ENCODE measurements around the gene GALNT18.

GALNT18 gene

DNA sequence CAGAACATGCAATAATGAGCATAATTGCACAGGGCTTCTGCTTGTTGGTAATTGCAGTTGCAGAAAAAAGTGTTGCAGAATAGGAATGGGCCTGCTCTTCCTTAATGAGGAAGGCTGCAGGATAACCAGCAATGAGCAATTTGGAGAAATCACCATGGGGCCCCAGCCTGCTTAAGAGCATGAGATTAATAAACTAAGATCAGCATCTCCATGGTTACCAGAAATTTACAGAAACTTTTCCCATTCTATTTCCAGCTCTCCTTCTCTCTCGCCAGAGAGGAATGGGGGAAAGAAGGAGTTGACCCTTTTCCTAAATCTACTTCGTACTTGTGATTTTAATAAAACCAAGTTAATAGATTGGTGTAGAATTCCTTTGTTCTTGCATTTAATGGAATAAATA, 187.8 kb downstream of the GALNT18 start:
- DNase-seq (ENCODE audit: low spot score), result no peak

DNA sequence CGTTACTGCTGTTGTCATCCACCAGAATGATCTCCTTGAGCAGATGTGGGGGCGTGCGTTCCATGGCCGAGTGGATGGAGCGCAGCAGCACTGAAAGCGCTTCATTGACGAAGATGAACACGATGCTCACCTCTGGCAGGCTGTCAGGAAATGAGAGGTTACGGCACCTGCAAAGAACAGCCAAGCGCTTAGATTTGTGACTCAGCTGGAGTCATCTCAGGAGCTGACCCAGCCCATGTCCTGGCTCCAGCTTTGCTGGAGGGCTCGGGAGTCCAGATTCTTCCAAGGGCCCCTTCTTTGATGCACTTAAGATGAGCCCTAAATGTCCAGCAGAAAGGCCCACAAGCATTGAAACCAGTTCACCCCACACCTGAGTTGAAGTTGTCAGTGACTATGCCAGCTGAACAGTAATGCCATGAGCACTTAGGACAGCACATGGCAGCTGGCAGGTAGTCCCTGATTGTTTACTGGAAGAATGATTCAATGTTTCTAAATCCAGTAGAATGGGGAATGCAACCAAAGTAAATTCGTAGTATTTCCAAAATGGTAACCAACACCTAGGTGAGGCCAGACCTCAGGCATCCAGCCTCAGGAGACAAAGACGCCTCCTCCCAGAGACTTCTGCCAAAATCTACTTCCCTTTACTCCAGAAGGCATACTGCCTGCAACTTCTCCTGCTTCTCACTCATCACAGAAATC, 189.0 kb downstream of the GALNT18 start:
- no peak for DNase-seq (ENCODE audit: low spot score)

DNA sequence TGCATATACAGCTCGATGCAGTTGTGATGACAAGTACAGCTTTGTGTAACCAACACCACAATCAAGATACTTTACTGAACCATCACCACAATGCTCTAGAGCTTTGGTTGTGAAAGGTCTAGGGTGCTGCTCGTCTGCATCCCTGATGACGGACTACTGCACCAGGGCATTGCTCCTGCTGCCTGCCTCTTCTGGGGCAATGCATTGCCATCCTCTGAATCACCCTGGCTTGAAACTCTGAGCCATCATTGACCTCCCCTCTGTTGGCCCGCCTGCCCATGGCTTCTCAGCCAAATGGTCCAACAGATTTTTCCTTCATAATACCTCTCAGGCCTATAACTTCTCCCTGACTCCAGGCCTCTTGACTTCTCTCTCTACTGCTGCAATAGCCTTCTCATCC, 191.4 kb downstream of the GALNT18 start:
- no peak for DNase-seq (ENCODE audit: low spot score)

DNA sequence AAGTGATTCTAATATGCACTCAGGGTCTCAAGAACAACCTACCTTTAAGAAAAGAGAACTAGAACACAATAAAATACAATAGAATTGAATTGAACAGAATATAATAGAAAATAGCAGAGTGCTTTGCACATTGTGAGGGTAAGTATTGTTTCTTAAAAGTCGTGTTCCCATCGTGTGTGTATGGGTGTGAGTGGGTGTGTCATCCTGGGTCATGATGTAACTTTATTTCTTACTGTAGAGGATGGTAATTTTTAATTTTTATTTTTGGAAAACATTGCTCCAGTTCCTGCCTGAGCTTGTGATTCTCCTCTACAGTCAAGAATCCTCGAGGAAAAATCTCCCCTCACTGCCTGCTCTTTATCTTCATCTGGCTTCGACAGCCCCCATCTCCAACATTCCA, 193.1 kb downstream of the GALNT18 start:
- DNase-seq (ENCODE audit: low spot score), result no peak

DNA sequence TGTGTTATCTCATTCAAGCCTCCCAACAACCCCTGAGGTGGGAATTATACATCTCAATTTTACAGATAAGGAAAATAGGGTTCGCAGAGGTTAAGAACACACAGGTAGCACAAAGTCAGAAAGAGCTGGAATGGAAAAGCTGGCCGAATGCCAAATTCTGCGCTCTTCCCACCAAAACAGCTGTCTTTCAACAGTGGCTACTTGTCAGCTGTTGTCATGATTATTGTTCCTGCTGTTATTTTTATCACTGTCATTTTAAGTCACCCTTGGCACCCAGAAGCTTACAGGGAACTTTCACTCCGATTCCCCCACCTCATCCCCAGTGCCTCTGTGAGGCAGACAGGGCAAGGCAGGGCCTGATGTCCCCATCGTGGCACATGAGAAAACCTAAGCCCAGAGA, 194.3 kb downstream of the GALNT18 start:
- DNase-seq (ENCODE audit: low spot score), result no peak

DNA sequence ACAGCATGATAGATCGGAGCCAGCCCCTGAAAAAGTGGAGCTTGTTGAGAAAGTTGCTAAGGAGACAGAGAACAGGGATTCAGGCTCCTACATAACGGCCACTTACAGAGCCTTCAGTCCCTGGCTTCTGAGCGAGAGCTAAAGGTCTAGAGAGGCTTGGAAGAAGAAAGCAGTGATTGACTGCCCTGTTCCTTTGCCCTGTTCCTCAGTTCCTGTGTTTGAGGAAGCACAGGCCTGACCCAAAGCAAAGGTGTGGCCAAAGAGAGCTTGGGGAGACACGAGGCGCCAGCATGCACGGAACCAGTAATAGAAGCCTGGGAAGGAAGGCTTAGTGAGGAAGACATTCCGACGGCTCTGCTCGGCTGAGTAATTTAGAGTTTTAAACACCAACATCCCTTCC, 194.7 kb downstream of the GALNT18 start:
- no peak for DNase-seq (ENCODE audit: low spot score)

DNA sequence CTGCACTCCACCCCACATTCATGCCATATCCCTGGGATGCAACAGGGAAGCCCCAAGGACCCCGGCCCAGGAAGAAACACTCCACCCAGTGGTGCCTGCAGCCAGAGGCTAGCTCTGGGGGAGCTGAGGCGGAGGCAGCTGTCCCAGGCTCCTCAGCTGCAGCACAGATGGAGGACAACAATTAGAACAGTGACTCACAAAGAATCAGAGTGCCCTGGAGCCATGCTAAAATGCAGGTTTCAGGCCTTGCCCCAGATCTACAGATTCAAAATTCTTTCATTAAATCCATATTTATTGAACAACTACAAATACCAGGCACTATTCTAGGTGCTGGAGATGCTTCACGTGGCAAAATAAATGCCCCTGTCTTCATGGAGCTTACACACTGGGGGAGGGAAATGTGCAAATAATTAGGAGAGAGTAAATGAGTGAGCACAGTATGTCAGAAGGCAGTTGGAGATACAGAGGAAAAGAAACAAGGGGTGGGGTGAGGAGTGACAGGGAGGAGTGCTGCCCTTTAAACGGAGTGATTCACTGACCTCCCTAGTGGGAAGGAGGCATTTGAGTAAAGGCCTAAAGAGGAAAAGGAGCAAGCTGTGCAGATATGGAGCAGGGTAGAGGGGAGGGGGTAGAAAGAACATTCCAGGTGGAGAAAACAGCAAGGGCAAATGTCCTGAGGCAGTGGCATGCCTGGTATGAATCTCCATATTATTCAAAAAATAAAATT, 195.4 kb downstream of the GALNT18 start:
- no peak for DNase-seq (ENCODE audit: low spot score)

DNA sequence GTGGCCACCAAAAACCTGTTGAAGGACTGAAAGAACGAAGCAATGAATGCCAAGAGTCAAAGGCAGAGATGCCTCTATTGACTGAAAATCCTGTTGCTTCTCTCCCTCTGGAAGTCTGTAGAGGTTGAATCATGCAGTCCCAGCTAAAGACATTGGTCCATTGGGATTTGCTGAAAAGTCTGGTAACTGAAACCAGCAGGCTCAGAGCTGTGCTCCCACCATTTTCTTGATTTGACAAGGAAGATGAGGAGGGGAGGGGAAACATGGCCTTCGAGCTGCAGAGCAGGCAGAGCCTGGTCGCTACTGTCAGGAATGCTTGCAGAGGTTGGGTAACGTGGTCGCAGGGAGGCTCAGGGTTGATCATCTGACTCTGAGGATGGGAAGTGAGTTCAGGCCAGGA, 196.0 kb downstream of the GALNT18 start:
- no peak for DNase-seq (ENCODE audit: low spot score)

DNA sequence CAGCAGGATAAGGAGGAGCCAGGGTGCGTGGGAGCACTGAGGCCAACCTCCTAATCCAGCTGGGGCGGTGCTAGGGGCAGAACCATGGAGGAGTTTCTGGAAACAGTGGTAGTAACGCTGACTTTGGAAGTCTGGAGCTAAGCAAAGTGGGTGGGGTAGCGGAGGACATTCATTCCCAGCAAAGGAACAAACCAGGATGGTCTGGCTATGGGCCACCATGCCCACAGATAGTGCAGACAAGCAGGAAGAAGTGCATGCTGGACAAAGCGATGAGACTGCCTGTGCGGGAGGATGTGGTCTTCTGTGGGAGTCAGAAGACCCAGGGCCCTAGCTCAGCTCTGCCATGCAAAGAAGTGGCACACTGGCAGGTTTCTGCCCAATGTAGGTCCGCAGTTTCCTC, 197.1 kb downstream of the GALNT18 start:
- DNase-seq (ENCODE audit: low spot score), result no peak

DNA sequence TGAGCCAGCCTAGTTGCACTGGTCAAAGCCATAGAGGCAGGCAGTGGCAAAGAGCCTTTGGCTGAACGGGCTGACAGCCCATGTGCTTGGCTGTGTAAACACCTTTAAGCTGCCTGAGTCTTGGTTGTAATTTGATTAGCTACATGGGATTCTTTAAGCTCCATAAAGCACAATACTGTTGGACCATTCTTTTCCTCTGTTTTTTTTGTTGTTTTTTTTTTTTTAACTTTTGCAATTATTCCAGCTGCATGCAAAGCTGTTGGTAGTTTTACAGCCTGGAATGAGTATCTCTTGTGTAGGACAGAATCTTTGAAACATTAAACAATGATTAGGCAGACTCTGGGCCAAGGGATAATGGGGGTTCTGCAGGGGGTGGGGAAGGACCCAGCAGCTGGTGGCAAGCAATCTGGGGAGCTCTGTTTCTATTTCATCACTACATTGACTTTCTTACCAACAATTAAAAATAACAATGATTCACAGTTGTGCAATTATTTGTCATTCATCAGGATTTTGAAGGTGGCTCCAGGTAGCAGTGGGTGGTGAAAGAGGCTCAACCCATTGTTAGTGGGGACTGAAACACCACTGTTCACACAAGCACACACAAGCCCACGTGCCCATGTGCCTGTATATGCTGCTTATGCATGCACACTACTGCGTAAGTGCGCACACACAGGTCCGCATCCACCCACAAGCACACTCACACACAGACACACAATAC, 199.2 kb downstream of the GALNT18 start:
- DNase-seq (ENCODE audit: low spot score), result no peak

DNA sequence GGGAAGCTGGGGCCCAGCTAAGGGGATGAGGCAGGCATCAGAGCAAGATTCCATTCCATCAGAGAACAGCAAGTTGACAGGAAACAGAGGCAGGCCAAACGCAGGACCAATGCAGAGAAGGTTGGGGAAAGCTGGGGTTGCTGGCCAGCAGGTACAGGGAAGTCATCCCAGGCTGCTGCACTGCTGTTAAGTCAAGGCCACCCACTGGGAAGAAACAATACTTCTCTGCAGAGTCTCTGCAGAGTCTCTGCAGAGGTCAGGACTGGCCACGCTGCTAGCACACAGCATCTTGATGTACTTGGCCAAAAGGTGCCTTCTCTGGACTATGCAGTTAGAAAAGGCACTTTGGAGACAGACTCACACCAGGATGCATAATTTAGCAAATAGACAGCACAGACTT, 200.3 kb downstream of the GALNT18 start:
- no peak for DNase-seq (ENCODE audit: low spot score)

DNA sequence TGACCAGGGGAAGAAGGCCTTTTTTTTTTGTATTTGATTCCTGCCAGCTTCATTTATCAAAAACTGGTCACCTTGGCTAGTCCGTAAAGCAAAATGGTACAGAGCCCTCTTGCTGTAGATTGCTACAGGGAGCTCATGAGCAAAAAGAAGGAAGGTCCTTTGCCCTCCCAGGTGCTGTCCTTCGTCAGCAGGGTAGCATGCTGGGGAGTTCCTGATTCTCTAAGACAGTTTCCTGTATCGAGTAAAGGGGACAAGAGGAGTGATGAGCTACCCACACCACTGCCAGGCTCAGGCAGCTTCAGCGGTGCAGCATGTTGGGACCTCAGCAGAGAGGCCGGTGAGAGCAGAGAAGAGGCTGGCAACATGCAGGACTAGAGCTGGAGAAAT, 200.9 kb downstream of the GALNT18 start:
- no peak for DNase-seq (ENCODE audit: low spot score)

DNA sequence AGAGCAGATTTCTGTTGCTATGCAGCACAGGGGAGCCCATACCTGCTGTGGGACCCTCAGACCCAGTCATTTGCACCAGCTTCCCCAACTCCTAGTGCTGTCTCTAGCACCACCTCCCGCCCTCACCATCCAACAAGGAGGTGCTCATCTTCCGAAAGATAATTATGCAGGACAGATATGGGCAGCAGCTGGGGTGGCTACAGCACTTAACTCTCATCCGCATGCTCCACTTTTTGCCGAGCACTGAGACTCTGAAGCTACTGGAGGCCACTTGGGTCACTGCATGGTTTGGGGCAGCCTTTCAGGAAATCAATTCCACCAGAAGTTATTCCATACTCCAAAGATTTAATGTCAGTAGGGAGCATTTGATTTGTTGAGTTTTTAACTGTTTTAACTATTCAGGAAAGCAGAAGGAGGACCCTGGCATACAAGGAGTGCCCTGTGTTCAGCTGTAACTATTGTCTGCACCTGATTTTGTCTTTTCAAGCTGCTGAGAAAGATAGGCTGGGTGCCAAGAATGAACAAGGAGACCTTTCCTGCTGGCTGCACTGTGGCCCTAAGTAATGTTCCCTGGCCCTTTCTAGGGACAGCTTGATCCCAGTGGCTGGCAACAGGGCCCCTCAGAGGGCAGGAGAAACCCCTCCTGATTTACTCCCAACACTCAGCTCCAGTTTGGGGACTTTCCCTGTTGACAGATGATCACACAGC, 201.5 kb downstream of the GALNT18 start:
- no peak for DNase-seq (ENCODE audit: low spot score)

DNA sequence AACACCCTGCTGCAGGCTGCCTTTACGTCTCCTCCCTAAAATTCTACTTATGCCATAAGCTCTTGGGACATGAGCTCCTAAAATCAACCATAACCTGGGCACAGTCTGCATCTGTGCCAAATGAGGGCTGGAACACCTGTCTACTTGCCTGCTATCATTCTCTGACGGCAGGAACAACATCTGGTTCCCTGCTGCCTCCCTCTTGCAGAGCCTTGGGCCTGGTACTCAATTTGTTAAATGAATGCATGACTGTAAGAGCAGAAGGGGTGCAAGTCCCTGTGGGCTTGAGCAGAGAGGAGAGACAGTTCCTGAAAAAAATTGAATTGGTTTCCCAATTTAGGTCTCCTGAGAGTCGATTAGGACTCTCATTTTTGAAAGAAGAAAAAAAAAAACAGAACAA, 202.1 kb downstream of the GALNT18 start:
- DNase-seq (ENCODE audit: low spot score), result no peak

DNA sequence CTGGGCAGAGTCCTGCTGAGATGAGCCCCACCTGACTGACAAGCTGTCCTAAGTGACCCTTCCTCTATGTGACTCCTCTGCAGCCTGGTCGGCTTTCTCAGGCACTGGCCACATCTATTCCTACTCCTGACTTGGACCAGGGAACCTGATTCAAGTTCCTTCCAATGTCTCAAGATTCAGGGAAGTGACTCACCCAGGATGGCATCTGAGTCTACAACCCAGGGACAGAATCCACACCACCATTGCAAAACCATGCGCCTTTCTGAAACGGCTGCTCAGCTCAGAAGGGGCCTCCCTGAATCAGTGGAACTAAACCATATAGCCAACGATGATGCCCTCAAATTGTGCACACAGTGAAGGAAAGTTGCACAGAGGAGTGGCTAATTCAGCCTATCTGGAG, 204.9 kb downstream of the GALNT18 start:
- DNase-seq (ENCODE audit: low spot score), result no peak

DNA sequence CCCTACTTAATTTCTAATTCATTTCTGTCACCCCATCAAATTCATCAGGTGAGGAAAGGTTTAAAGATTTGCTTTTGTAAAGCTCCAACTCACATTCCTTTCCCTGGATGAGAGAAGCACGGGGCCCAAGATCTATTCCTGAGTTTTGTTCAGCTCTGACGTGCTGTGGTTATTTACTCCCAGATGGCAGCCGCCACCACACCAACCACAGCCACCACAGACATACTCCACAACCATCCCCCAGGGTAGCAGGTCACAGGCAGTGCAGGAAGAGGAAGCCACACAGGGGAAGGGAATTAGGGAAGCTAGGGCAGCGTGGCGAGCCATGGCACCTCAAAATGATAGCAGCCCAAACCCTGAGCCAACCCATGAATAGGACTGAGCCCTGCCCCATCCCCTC, 205.3 kb downstream of the GALNT18 start:
- DNase-seq (ENCODE audit: low spot score), result peak; percentile 5

DNA sequence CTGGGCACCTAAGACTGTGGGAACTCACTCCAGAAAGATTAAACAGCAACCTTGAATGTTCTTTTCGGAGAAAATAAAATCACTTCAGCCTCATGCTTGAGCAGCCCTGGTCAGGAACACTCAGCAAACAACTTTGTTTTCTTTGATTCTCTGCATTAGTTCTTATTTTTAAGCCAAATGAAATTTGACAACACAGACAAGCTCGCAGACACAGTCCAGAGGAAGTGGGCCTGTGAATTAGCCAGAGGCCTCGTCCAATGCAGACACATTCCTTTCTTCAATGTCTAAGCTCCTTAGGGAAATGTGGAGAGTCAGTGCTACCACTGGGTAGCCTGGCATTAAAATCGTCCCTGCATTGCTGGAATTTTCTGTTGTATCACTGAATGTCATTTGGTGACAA, 205.9 kb downstream of the GALNT18 start:
- no peak for DNase-seq (ENCODE audit: low spot score)

DNA sequence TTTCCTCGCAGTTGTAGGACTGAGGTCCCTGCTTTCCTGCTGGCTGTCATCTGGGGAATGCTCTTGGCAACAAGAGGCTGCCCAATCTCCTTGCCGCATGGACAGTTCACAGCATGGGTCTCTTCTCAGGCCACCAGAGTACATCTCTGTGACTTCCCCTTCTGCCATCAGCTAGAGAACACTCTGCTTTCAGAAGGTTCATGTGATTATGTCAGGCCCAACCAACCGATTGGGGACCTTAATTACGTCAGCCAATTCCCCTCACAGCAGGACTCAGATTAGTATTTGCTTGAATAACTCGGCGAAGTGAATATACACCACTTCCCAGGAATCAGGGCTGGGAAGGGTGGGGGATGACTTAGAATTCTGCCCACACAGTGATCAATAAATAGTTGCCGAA, 206.8 kb downstream of the GALNT18 start:
- no peak for DNase-seq (ENCODE audit: low spot score)

DNA sequence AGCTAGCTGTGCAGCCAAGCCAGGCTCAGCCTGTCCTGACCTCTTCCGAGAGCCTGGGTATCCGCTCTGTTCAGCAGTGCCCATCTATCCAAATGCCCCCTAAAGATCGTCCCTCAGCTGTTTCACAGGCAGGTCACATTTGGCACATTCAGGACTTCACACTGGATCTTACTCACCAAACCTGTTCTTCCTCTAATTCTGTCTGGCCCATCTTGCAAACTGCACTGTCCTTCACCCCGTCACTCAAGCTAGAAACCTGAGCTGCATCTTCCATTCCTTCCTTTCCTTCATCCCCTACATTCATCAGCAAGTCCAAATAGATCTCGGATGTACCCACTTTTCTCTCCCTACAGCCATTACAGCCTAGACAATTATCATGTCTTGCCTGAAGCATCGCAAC, 208.0 kb downstream of the GALNT18 start:
- DNase-seq (ENCODE audit: low spot score), result no peak

DNA sequence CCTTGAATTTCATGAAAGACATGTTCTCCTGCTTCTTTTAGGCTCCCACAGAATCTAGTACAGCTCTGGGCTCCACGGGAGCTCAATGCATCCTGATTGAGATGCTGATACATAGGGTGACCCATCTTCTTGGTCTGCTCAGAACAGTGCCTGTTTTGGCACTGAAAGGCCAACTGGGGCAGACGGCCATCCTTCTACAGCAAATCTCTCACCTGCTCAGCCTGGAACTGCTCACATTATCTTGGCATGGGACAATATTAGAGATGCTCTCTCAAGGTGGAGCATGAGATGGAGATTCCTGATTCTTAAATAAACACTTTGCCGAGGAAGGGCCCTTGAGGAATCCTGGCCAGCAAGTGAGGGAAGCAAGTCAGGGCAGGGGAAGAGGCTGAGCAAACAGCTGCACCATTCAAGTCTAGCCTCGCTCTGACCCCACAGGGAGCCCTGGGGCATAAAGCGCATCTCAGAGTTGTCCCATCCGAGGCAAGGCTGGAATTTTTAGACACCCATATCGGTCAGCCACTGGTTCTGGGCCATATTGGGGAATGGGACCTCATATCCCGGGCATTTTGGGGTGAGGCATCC, 210.3 kb downstream of the GALNT18 start:
- DNase-seq (ENCODE audit: low spot score), result no peak

DNA sequence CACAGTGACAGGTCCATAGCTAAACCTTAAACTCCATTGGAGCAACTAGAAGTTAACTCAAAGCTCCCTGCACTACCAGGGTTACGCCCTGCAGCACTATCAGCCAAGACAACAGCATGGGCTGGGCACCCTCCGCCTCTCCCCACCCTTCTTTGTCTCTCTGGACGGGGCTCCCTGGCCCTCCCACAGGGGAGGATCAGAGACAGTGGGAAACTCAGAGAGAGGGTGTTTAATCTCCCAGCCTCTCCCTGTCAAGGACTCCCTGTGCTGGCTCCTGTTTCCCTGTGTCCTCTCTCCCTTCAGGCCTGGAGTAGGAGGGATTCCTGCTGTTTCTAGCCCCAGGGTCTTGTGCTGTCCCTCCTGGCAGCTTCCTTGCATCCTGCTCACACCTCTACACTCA, 211.9 kb downstream of the GALNT18 start:
- DNase-seq (ENCODE audit: low spot score), result no peak

DNA sequence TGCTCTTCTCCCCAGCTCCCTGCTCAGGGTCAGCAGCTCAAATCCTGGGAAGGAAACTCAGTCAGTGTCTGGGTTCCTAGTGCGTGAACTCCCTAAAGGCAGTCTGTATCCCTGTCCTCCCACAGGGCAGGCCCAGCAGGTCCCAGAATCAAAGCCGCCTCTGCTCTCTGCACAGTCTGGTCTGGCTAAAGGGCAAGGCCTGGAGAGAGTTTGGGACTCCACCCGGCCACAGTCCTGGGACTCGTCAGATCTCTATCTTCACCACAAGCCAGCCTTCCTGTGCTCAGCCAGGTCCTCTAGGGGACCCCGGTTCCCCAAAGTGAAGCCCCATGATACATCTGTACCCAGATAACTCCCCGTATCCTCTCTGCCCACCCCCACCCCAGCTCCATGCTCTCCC, 212.6 kb downstream of the GALNT18 start:
- DNase-seq (ENCODE audit: low spot score), result no peak

Measured in NAMALWA (cell line).